Panc1 (cell line): Measurements from ENCODE around the gene TSHZ3.

Source experiments
- CTCF ChIP-seq: fragments of 450-650 bp; IDR thresholded peaks from 2 replicates; pipeline ENCODE4 v1.5.1; 2017; ENCODE audit warnings: mild to moderate bottlenecking
- POLR2AphosphoS5 ChIP-seq: IDR thresholded peaks from 2 replicates; pipeline ENCODE4 v1.6.1; 2012; ENCODE audit warnings: mild to moderate bottlenecking, low read depth, low read length, moderate library complexity
- REST ChIP-seq, 2 experiments: IDR thresholded peaks; 2 replicates each; pipeline ENCODE4 v1.6.1; 2011 to 2012; ENCODE audit warnings: low read depth in 2 of 2, control low read depth in 1 of 2, low read length in 1 of 2, mild to moderate bottlenecking in 1 of 2, moderate library complexity in 1 of 2; ENCODE audit not compliant: insufficient read depth in 1 of 2
- SIN3A ChIP-seq: IDR thresholded peaks from 2 replicates; pipeline ENCODE4 v1.6.1; 2012; ENCODE audit warnings: low read depth, mild to moderate bottlenecking, low read length, moderate library complexity, borderline replicate concordance; ENCODE audit not compliant: insufficient read depth
- TCF7L2 ChIP-seq: IDR thresholded peaks from 2 replicates; pipeline ENCODE4 v1.6.1; 2011; ENCODE audit warnings: mild to moderate bottlenecking, low read depth, low read length, inconsistent platforms

GRCh38 chr19:31357315-31357673, 8.1 kb upstream of the TSHZ3 start:
- TF ChIP-seq CTCF (no peak), REST (IDR thresholded peaks at IDR 0.05; ENCODE audit: insufficient read depth in 1 of 2, low read depth in 2 of 2, low read length in 1 of 2) (no peak), POLR2AphosphoS5 (no peak), TCF7L2 (no peak), SIN3A (no peak)
